ENCODE measurements around the gene LITAFD. TPM values are rescaled to one million over a fixed set of nuclear protein-coding genes. Genes with fewer than 3 reads are reported as not detected.

LITAFD gene
- polyA plus RNA-seq, 3 donors: not detected

DNA sequence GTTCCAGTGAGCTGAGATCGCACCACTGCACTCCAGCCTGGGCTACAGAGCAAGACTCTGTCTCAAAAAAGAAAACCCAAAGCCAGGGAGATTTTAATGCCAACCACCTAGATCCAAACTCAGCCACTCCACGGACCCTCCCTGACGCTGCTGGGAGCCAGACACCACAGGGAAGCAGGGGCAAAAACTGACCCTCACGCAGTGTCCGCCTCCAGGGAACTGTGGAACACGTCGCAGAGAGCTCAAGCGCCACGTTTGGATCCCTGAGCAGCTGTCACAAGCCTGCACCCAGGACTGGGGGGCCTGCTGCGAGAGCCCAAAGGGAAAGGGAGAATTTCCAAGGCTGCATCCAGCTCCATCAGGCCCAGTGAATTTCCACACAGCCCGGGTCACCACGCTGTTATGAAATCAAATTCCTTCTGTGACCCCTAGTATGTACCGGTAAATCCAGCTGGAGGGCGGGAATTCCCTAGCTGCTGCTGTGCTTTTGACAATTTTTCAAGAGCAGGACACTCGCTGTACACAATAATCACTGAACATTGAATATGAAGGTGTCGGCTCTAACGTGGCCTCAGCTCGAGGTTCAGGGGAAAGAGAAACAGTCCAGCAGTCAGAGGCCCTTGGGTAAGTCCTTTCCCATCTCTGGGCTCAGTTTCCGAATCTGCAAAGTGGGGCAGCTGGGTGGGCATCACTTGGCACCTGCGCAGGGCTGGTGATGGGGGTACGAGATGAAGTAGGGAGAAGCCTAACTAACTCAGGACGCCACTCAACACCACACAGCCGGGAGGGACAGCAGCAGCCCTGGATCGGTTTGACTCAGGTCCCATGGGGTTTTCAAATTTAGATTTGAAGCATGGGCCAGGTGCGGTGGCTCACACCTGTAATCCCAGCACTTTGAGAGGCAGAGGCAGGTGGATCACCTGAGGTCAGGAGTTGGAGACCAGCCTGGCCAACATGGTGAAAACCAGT is 22.0 kb upstream of the LITAFD start:
- WGBS (ENCODE audit: insufficient coverage): 88% methylated on average over 21 of the region's 25 CpGs
- peaks cover 81% of the 10 kb centered on the region for H4K20me1 ChIP-seq (ENCODE audit: insufficient read depth, low read length)
- DNase-seq: no peak
- peaks cover 0 to 2% (median 0%) of the 10 kb centered on the region in 3 donors for H3K27me3 Mint-ChIP-seq (ENCODE audit: low read depth in 3 of 3)
- peaks cover 31 to 58% of the 10 kb centered on the region in 2 donors for H3K36me3 Mint-ChIP-seq
- H3K4me1 ChIP-seq (ENCODE audit: control insufficient read depth in 1 of 2, insufficient read depth in 2 of 2, low read length in 2 of 2): peaks cover 0 to under 1% of the 10 kb centered on the region in 2 donors
- H3K9me3 ChIP-seq (replicated peaks in 1 of 2; ENCODE audit: control insufficient read depth in 1 of 2, insufficient read depth in 1 of 2, low read length in 2 of 2): no peaks in the 10 kb centered on the region
- no peak overlapping the region for H3K27ac ChIP-seq (ENCODE audit: low read depth in 1 of 2, low read length in 2 of 2)
- intact Hi-C loops (cut with micrococcal nuclease): loop anchor here in 1 of 2 donors (10.0 kb wide), 1 partner anchor 185 kb away; the partner anchor contains the start of gene ABAT
- H3K79me2 ChIP-seq (ENCODE audit: insufficient read depth, low read length): peaks cover 61% of the 10 kb centered on the region
- H3K4me1 Mint-ChIP-seq: peaks cover 12% of the 10 kb centered on the region
- H3K9me3 Mint-ChIP-seq: peaks cover 0 to 4% (median 0%) of the 10 kb centered on the region in 7 donors
- H3K4me3 ChIP-seq (replicated peaks in 1 of 3; ENCODE audit: low read depth in 2 of 3, low read length in 3 of 3): no peak overlapping the region
- peaks cover 29 to 38% of the 10 kb centered on the region in 2 donors for H3K36me3 ChIP-seq (replicated peaks in 1 of 2; ENCODE audit: control insufficient read depth in 1 of 2, insufficient read depth in 2 of 2, low read length in 2 of 2)
- no peak overlapping the region for H3K4me3 Mint-ChIP-seq
- H3K27ac Mint-ChIP-seq: no peak overlapping the region
- no peak overlapping the region for H3K4me2 ChIP-seq (replicated peaks; ENCODE audit: extremely low read depth, low read length, poor library complexity, severe bottlenecking)
- no peak overlapping the region for H2AFZ ChIP-seq (ENCODE audit: insufficient read depth, low read depth, low read length, poor library complexity, severe bottlenecking)
- H3K9ac ChIP-seq (ENCODE audit: insufficient read depth, low read length, poor library complexity, severe bottlenecking): no peak overlapping the region
- TF ChIP-seq, protein P1, sequence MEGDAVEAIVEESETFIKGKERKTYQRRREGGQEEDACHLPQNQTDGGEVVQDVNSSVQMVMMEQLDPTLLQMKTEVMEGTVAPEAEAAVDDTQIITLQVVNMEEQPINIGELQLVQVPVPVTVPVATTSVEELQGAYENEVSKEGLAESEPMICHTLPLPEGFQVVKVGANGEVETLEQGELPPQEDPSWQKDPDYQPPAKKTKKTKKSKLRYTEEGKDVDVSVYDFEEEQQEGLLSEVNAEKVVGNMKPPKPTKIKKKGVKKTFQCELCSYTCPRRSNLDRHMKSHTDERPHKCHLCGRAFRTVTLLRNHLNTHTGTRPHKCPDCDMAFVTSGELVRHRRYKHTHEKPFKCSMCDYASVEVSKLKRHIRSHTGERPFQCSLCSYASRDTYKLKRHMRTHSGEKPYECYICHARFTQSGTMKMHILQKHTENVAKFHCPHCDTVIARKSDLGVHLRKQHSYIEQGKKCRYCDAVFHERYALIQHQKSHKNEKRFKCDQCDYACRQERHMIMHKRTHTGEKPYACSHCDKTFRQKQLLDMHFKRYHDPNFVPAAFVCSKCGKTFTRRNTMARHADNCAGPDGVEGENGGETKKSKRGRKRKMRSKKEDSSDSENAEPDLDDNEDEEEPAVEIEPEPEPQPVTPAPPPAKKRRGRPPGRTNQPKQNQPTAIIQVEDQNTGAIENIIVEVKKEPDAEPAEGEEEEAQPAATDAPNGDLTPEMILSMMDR (IDR thresholded peaks at IDR 0.05): no peak
- no peaks in the 10 kb centered on the region for H3K27me3 ChIP-seq (ENCODE audit: control insufficient read depth in 2 of 2, insufficient read depth in 2 of 2, low read length in 2 of 2)

DNA sequence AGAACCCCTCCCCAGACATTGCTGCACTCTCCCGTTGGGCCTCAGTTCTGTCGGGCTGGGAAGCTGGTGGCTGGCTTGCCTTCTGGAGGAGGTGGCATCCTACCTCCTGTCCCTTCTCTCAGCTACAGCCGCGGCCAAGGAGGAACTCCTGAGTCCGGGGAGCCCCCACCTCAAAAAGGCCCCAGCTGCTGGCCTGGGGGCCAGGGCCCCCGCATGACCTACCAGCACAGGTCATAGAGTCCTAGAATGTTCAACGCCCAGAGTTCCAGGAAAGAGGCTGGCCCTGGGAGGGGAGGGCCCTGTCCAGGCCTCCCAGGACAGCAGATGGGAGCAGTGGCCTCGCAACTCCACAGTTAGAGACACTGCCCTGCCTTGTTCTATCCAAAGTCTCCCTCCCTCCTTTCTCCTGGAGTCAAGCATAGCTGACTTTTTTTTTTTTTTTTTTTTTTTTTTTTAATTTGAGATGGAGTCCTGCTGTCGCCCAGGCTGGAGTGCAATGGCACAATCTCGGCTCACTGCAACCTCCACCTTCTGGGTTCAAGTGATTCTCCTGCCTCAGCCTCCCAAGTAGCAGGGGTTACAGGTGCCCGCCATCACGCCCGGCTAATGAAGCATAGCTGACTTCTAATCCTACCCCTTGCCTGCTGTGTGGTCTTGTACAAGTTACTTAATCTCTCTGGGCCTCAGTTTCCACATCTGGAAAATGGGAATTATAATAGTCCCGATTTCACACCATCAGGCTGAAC is 20.4 kb upstream of the LITAFD start:
- Mint-ChIP-seq H3K27me3 (ENCODE audit: low read depth in 3 of 3) (peaks cover 0 to 2% (median 2%) of the 10 kb centered on the region in 3 donors), H3K9me3 (peaks cover 0 to 1% (median 0%) of the 10 kb centered on the region in 7 donors), H3K4me3 (no peak overlapping the region), H3K36me3 (peaks cover 21 to 43% of the 10 kb centered on the region in 2 donors), H3K4me1 (peaks cover 21% of the 10 kb centered on the region), H3K27ac (peak overlapping the region in 2 of 7 donors; percentile 24 to 42)
- TF ChIP-seq, protein P1 (IDR thresholded peaks at IDR 0.05): no peak
- intact Hi-C loops (cut with micrococcal nuclease): loop anchor here in 1 of 2 donors (10.0 kb wide), 1 partner anchor 187 kb away; the partner anchor contains the start of gene ABAT
- Histone ChIP-seq H3K4me1 (ENCODE audit: control insufficient read depth in 1 of 2, insufficient read depth in 2 of 2, low read length in 2 of 2) (peaks cover 2 to 9% of the 10 kb centered on the region in 2 donors), H3K4me3 (replicated peaks in 1 of 3; ENCODE audit: low read depth in 2 of 3, low read length in 3 of 3) (no peak overlapping the region), H3K79me2 (ENCODE audit: insufficient read depth, low read length) (peaks cover 76% of the 10 kb centered on the region), H3K27me3 (ENCODE audit: control insufficient read depth in 2 of 2, insufficient read depth in 2 of 2, low read length in 2 of 2) (no peaks in the 10 kb centered on the region), H3K9me3 (replicated peaks in 1 of 2; ENCODE audit: control insufficient read depth in 1 of 2, insufficient read depth in 1 of 2, low read length in 2 of 2) (no peaks in the 10 kb centered on the region), H3K36me3 (replicated peaks in 1 of 2; ENCODE audit: control insufficient read depth in 1 of 2, insufficient read depth in 2 of 2, low read length in 2 of 2) (peaks cover 17 to 23% of the 10 kb centered on the region in 2 donors), H2AFZ (ENCODE audit: insufficient read depth, low read depth, low read length, poor library complexity, severe bottlenecking) (no peak overlapping the region), H3K4me2 (replicated peaks; ENCODE audit: extremely low read depth, low read length, poor library complexity, severe bottlenecking) (no peak overlapping the region), H4K20me1 (ENCODE audit: insufficient read depth, low read length) (peaks cover 88% of the 10 kb centered on the region), H3K27ac (ENCODE audit: low read depth in 1 of 2, low read length in 2 of 2) (no peak overlapping the region), H3K9ac (ENCODE audit: insufficient read depth, low read length, poor library complexity, severe bottlenecking) (no peak overlapping the region)
- WGBS (ENCODE audit: insufficient coverage): 90% methylated on average over 8 of the region's 14 CpGs
- DNase-seq: no peak
